B cell (primary cell): ENCODE data around the gene ANKRD29. TPM values are rescaled to one million over a fixed set of nuclear protein-coding genes. Genes with fewer than 3 reads are reported as not detected.

ENCODE experiments used
- ATAC-seq: fragments of 200-7000 bp; cut with Tn5 transposase; one replicate; pipeline ENCODE4 v1.10.0; 2021; ENCODE audit warnings: low read depth, mild to moderate bottlenecking, moderate number of reproducible peaks, moderate library complexity
- CTCF ChIA-PET: fragments of 350-600 bp; sonication (Branson Sonifier 250); formaldehyde crosslinking; loops from one replicate; lab custom pipeline; 2021; ENCODE audit warnings: antibody characterized with exemption, inconsistent platforms; lab: Charles Lee
- POLR2A ChIA-PET: fragments of 350-600 bp; sonication (Branson Sonifier 250); formaldehyde crosslinking; loops from one replicate; lab custom pipeline; 2021; ENCODE audit warnings: antibody characterized with exemption; lab: Charles Lee
- DNase-seq: peaks from one replicate; pipeline ENCODE4 v3.0.0; 2013
- H2AFZ ChIP-seq: 2 replicates; pipeline ENCODE4 v1.6.1; 2012; ENCODE audit warnings: mild to moderate bottlenecking, low read depth, low read length; ENCODE audit not compliant: insufficient read depth, poor library complexity, severe bottlenecking
- H3K27ac ChIP-seq, 2 donors: 1 replicate in 1 of 2; 2 replicates in 1 of 2; pipeline ENCODE4 v1.5.1; 2012 to 2013; ENCODE audit warnings: low read length in 2 of 2, mild to moderate bottlenecking in 2 of 2, moderate library complexity in 1 of 2
- H3K27me3 ChIP-seq, 4 experiments: fragments of 200-600 bp in 1 of 4; sonication (generic) in 1 of 4; replicated peaks in 1 of 4; 1 replicate in 2 of 4; 2 replicates in 2 of 4; pipeline versions ENCODE4 v1.6.1 to v1.7.0; 2013 to 2016; ENCODE audit warnings: low read length in 3 of 4, mild to moderate bottlenecking in 2 of 4, mixed read lengths in 1 of 4, moderate library complexity in 1 of 4; ENCODE audit not compliant: insufficient read depth in 4 of 4, control insufficient read depth in 3 of 4; ENCODE audit errors: control extremely low read depth in 1 of 4
- H3K36me3 ChIP-seq, 2 experiments: replicated peaks in 1 of 2; 1 replicate in 1 of 2; 2 replicates in 1 of 2; pipeline versions ENCODE4 v1.6.1 to v1.7.1; 2013; ENCODE audit warnings: low read length in 1 of 2; ENCODE audit not compliant: insufficient read depth in 2 of 2, control insufficient read depth in 1 of 2; ENCODE audit errors: control extremely low read depth in 1 of 2, extremely low read depth in 1 of 2
- H3K4me1 ChIP-seq, 2 donors: fragments of 200-600 bp in 1 of 2; sonication (generic) in 1 of 2; 1 replicate in 1 of 2; 2 replicates in 1 of 2; pipeline versions ENCODE4 v1.5.1 to v1.6.1; 2013 to 2017; ENCODE audit warnings: low read length in 2 of 2; ENCODE audit not compliant: control insufficient read depth in 2 of 2, insufficient read depth in 2 of 2
- H3K4me2 ChIP-seq: replicated peaks from 2 replicates; pipeline ENCODE3; 2012; ENCODE audit warnings: mild to moderate bottlenecking, low read depth, low read length; ENCODE audit not compliant: poor library complexity, severe bottlenecking
- H3K4me3 ChIP-seq, 5 experiments: fragments of 200-600 bp in 1 of 5; sonication (generic) in 1 of 5; 1 replicate in 3 of 5; 2 replicates in 2 of 5; pipeline versions ENCODE4 v1.5.1 to v1.7.0; 2011 to 2016; ENCODE audit warnings: low read length in 4 of 5, mild to moderate bottlenecking in 4 of 5, low read depth in 2 of 5, control low read depth in 1 of 5, moderate library complexity in 1 of 5; ENCODE audit not compliant: insufficient read depth in 1 of 5; ENCODE audit errors: control extremely low read depth in 1 of 5, extremely low read depth in 1 of 5
- H3K79me2 ChIP-seq: fragments of 200-600 bp; sonication (generic); one replicate; pipeline ENCODE4 v1.6.0; 2016; ENCODE audit warnings: low read length; ENCODE audit not compliant: control insufficient read depth, insufficient read depth
- H3K9ac ChIP-seq: fragments of 200-600 bp; sonication (generic); 2 replicates; pipeline ENCODE4 v1.6.1; 2017; ENCODE audit warnings: mild to moderate bottlenecking, low read length, moderate library complexity
- H3K9me3 ChIP-seq, 3 donors: one replicate each; pipeline versions ENCODE4 v1.6.1 to v1.7.1; 2013; ENCODE audit warnings: low read length in 2 of 3; ENCODE audit not compliant: control insufficient read depth in 2 of 3, insufficient read depth in 1 of 3; ENCODE audit errors: control extremely low read depth in 1 of 3
- H4K20me1 ChIP-seq: 2 replicates; pipeline ENCODE4 v1.6.0; 2012; ENCODE audit warnings: mild to moderate bottlenecking, low read length; ENCODE audit not compliant: insufficient read depth, control insufficient read depth, poor library complexity, severe bottlenecking
- H3K27ac Mint-ChIP-seq: one replicate; pipeline ENCODE4 v1.8.0; 2021; ENCODE audit warnings: mixed read lengths
- H3K27me3 Mint-ChIP-seq: one replicate; pipeline ENCODE4 v1.8.0; 2021; ENCODE audit warnings: mixed read lengths
- H3K4me1 Mint-ChIP-seq: one replicate; pipeline ENCODE4 v1.8.0; 2021; ENCODE audit warnings: mixed read lengths
- H3K4me3 Mint-ChIP-seq: one replicate; pipeline ENCODE4 v1.8.0; 2021; ENCODE audit warnings: mixed read lengths
- H3K9me3 Mint-ChIP-seq: one replicate; pipeline ENCODE4 v1.8.0; 2022; ENCODE audit warnings: mixed read lengths; ENCODE audit not compliant: insufficient read depth
- CTCF ChIP-seq: fragments of 200-600 bp; IDR thresholded peaks from one replicate; pipeline ENCODE4 v1.8.0; 2022; ENCODE audit warnings: antibody characterized with exemption, mild to moderate bottlenecking
- EZH2 ChIP-seq: IDR thresholded peaks from 2 replicates; pipeline ENCODE4 v1.6.1; 2012; ENCODE audit warnings: borderline replicate concordance, low read depth, mild to moderate bottlenecking, moderate library complexity, low read length; ENCODE audit not compliant: insufficient read depth, poor library complexity, severe bottlenecking
- WGBS: methylation state at CpG from one replicate; pipeline ENCODE4 v1.1.5; 2013; ENCODE audit warnings: missing lambda C conversion rate; ENCODE audit not compliant: insufficient coverage; 5-methylcytosine and 5-hydroxymethylcytosine counted together
- intact Hi-C: fragments of 100-400 bp; cut with micrococcal nuclease; formaldehyde crosslinking; loops from one replicate; pipeline ENCODE4 v1.10.0; 2022
- polyA plus RNA-seq: library from polyadenylated mRNA; depleted of rRNA; stranded (reverse); fragments of >200 nt; gene quantifications from 2 replicates; pipeline ENCODE4 v1.2.3, GENCODE V29; 2012
- total RNA-seq, 2 donors: library from RNA; stranded (reverse); fragments of 120-200 nt in 1 of 2; gene quantifications; 1 replicate in 1 of 2; 2 replicates in 1 of 2; pipeline versions ENCODE4 v1.2.3 to v1.2.4, GENCODE V29; 2013 to 2022

ANKRD29 gene
- total and polyA plus RNA-seq, 2 donors (not counting 1 experiment from before 2014, with no cell fraction given): not detected

DNA sequence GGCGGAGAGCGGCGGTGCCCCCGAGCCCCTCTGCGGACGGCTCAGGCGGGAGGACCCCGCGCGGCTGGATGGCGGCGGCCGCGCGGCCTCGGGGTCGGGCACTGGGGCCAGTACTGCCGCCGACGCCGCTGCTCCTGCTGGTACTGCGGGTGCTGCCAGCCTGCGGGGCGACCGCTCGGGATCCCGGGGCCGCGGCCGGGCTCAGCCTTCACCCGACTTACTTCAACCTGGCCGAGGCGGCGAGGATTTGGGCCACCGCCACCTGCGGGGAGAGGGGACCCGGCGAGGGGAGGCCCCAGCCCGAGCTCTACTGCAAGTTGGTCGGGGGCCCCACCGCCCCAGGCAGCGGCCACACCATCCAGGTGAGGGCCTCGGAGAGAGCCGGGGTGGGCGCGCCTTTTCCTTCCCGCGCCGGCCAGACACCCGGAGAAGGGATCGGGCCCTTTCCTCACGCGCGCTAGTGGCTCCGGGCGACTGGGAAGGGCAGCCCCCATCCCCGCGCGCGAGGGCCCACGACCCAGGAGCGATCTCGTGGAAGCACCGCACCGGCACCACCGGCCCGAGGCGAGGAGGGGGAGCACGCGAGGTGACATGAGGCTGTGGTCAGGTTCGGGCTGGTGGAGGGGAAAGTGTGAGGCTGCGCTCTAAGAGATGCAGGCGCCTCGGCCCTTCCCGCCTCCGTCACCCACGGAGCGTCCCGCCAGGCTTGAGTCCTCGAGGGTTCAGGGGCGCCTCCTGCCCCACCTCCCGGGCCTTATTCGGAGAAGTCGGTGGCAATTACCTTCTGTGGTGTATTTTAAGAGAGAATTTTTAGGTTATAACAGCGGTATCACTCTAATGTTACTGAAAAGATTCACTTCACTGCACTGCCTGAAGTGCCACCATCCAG is 27.1 kb upstream of the ANKRD29 start:
- ATAC-seq (no peak), DNase-seq (peak; percentile 12)
- H2AFZ ChIP-seq: peak overlapping the region; percentile 23
- H3K27ac ChIP-seq: no peak overlapping the region
- Mint-ChIP-seq H3K9me3 (no peaks in the 10 kb centered on the region), H3K4me1 (peaks cover 9% of the 10 kb centered on the region), H3K27ac (no peak overlapping the region), H3K27me3 (peaks cover 43% of the 10 kb centered on the region), H3K4me3 (peak overlapping the region; percentile 62)
- TF ChIP-seq CTCF: no peak
- no peak for TF ChIP-seq EZH2
- H3K36me3 ChIP-seq: no peaks in the 10 kb centered on the region
- peak overlapping the region; percentile 35 for H3K9ac ChIP-seq
- no peaks in the 10 kb centered on the region for H3K79me2 ChIP-seq
- ChIA-PET POLR2A (no interaction called here), CTCF (no interaction called here)
- intact Hi-C loops: no loop called here
- H3K27me3 ChIP-seq: peaks cover 0 to 32% (median 18%) of the 10 kb centered on the region in 4 experiments
- 4% methylated on average over 78 of the region's 85 CpGs for WGBS
- H3K4me3 ChIP-seq: peak overlapping the region in 3 of 5 experiments; percentile 6 to 25 (median 21)
- peaks cover 0 to 3% (median 2%) of the 10 kb centered on the region in 3 donors for H3K9me3 ChIP-seq
- H3K4me1 ChIP-seq: peaks cover 14 to 15% of the 10 kb centered on the region in 2 donors
- H4K20me1 ChIP-seq: no peaks in the 10 kb centered on the region
- H3K4me2 ChIP-seq: peak overlapping the region; percentile 74
